ENCODE measurements around the gene CCSER1. TPM values are rescaled to one million over a fixed set of nuclear protein-coding genes. Genes with fewer than 3 reads are reported as not detected.

The CCSER1 gene
- total RNA-seq, 1 experiment from 2014 or later, result 5.9 TPM

- H3K4me3 ChIP-seq, result no peak overlapping the region
- H4K20me1 ChIP-seq (ENCODE audit: insufficient read depth), result no peaks in the 10 kb centered on the region
- H3F3A ChIP-seq (ENCODE audit: insufficient read depth, low read depth), result no peaks in the 10 kb centered on the region
- CTCF ChIA-PET, result no interaction called here
- no peak for DNase-seq
- no peaks in the 10 kb centered on the region for H3K27me3 ChIP-seq (ENCODE audit: insufficient read depth, low read depth)
- H3K4me1 ChIP-seq (replicated peaks; ENCODE audit: insufficient read depth), result no peaks in the 10 kb centered on the region
- H3K27ac ChIP-seq, result no peak overlapping the region
- TF ChIP-seq CTCF (conservative IDR thresholded peaks at IDR 0.05), result no peak
- TF ChIP-seq EZH2 (IDR thresholded peaks at IDR 0.05; ENCODE audit: low read depth), result no peak
- no peaks in the 10 kb centered on the region for H3K9me3 ChIP-seq (ENCODE audit: insufficient read depth, low read depth)
- H3K9me2 ChIP-seq (ENCODE audit: insufficient read depth), result no peaks in the 10 kb centered on the region
- intact Hi-C loops (cut with micrococcal nuclease; ENCODE audit: unreplicated experiment), result no loop called here
- POLR2A ChIA-PET (ENCODE audit: unreplicated experiment), result no interaction called here
- BruUV-seq (replicated peaks), result no TSS peak
- no peak overlapping the region for H2AFZ ChIP-seq
- no peaks in the 10 kb centered on the region for H3K79me2 ChIP-seq (ENCODE audit: low read depth)
- H3K4me2 ChIP-seq, result no peak overlapping the region
- no peaks in the 10 kb centered on the region for H3K36me3 ChIP-seq (ENCODE audit: low read depth)
Observed at GRCh38 chr4:90207887-90208454, 80.8 kb downstream of the CCSER1 start.

GRCh38 chr4:90209922-90210321, 82.7 kb downstream of the CCSER1 start:
- Histone ChIP-seq H3K4me1 (replicated peaks; ENCODE audit: insufficient read depth) (0 out of 2 replicates have a peak, but pooled peaks cover 1% of the 10 kb centered on the region), H3K9me3 (ENCODE audit: insufficient read depth, low read depth) (no peaks in the 10 kb centered on the region), H3K79me2 (ENCODE audit: low read depth) (no peaks in the 10 kb centered on the region), H3K36me3 (ENCODE audit: low read depth) (no peaks in the 10 kb centered on the region), H3K9me2 (ENCODE audit: insufficient read depth) (no peaks in the 10 kb centered on the region), H3K27ac (no peak overlapping the region), H3K4me3 (no peak overlapping the region), H3K27me3 (ENCODE audit: insufficient read depth, low read depth) (no peaks in the 10 kb centered on the region), H2AFZ (no peak overlapping the region), H3K4me2 (no peak overlapping the region), H3F3A (ENCODE audit: insufficient read depth, low read depth) (no peaks in the 10 kb centered on the region), H4K20me1 (ENCODE audit: insufficient read depth) (no peaks in the 10 kb centered on the region)
- ChIA-PET POLR2A (ENCODE audit: unreplicated experiment) (no interaction called here), CTCF (no interaction called here)
- no peak for TF ChIP-seq EZH2 (IDR thresholded peaks at IDR 0.05; ENCODE audit: low read depth)
- TF ChIP-seq CTCF (conservative IDR thresholded peaks at IDR 0.05), result no peak
- no TSS peak for BruUV-seq (replicated peaks)
- intact Hi-C loops (cut with micrococcal nuclease; ENCODE audit: unreplicated experiment), result no loop called here
- no peak for DNase-seq

GRCh38 chr4:90211174-90211573, 84.0 kb downstream of the CCSER1 start:
- no TSS peak for BruUV-seq (replicated peaks)
- no peak for DNase-seq
- Histone ChIP-seq H3K27ac (no peak overlapping the region), H3K79me2 (ENCODE audit: low read depth) (no peaks in the 10 kb centered on the region), H3K4me2 (no peak overlapping the region), H3K4me1 (replicated peaks; ENCODE audit: insufficient read depth) (peaks cover 12% of the 10 kb centered on the region; the same call in 1 of the 2 replicates), H3K9me2 (ENCODE audit: insufficient read depth) (no peaks in the 10 kb centered on the region), H4K20me1 (ENCODE audit: insufficient read depth) (no peaks in the 10 kb centered on the region), H3F3A (ENCODE audit: insufficient read depth, low read depth) (no peaks in the 10 kb centered on the region), H3K4me3 (no peak overlapping the region), H2AFZ (no peak overlapping the region), H3K27me3 (ENCODE audit: insufficient read depth, low read depth) (no peaks in the 10 kb centered on the region), H3K9me3 (ENCODE audit: insufficient read depth, low read depth) (no peaks in the 10 kb centered on the region), H3K36me3 (ENCODE audit: low read depth) (no peaks in the 10 kb centered on the region)
- intact Hi-C loops (cut with micrococcal nuclease; ENCODE audit: unreplicated experiment), result no loop called here
- POLR2A ChIA-PET (ENCODE audit: unreplicated experiment), result no interaction called here
- CTCF ChIA-PET, result no interaction called here
- TF ChIP-seq CTCF (conservative IDR thresholded peaks at IDR 0.05) (no peak), EZH2 (IDR thresholded peaks at IDR 0.05; ENCODE audit: low read depth) (no peak)

Data from PC-9 (cell line).